ENCODE measurements around the gene TTLL5. TPM values are rescaled to one million over a fixed set of nuclear protein-coding genes. Genes with fewer than 3 reads are reported as not detected.

TTLL5 gene
- total RNA-seq, 1 experiment from 2014 or later, result 35.7 TPM

DNA sequence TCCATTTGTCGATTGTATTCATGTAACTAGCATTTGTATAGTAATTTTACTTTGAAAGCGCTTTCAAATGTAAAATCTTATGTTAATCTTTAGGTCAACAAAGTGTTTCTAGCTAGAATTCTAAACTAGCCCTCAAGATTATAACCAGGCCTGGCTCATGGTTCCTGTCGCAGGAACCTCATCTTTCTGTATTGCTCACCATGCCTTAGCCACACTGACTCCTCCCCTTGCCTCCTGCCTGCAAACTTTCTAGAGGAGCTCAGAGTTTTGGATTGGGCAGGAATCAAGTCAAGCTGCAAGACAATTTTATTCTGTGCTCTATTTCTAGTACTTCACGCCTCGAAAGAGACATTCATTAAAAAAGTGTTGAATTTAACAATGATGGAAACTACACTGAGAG, 220.9 kb downstream of the TTLL5 start:
- Histone ChIP-seq H3T11ph (ENCODE audit: low read length) (no peak overlapping the region), H4K91ac (ENCODE audit: insufficient read length, low read depth, low read length) (no peak overlapping the region)

More for the DNA sequence above, 220.9 kb downstream of the TTLL5 start:
- Histone ChIP-seq H3K4ac (ENCODE audit: low read depth, low read length) (no peak overlapping the region), H3K27me3 (ENCODE audit: insufficient read depth, low read length) (no peaks in the 10 kb centered on the region), H3K9ac (ENCODE audit: extremely low read depth, insufficient read length, low read length) (no peak overlapping the region), H3K4me1 (ENCODE audit: insufficient read depth, low read length) (no peaks in the 10 kb centered on the region), H2BK12ac (ENCODE audit: insufficient read length, low read depth, low read length) (no peak overlapping the region), H3K27ac (ENCODE audit: insufficient read length, low read depth, low read length) (no peak overlapping the region), H3K23me2 (ENCODE audit: insufficient read length, low read depth, low read length, poor library complexity, severe bottlenecking) (no peaks in the 10 kb centered on the region), H4K8ac (replicated peaks; ENCODE audit: insufficient read length, low read depth, low read length) (no peak overlapping the region), H3K14ac (ENCODE audit: insufficient read depth, low read length) (no peak overlapping the region), H2AFZ (ENCODE audit: low read length) (no peak overlapping the region), H3K9me3 (ENCODE audit: control insufficient read depth, low read depth, low read length) (no peaks in the 10 kb centered on the region), H3K79me2 (ENCODE audit: insufficient read depth, low read length) (no peaks in the 10 kb centered on the region), H3K79me1 (ENCODE audit: insufficient read depth, low read depth, low read length, poor library complexity, severe bottlenecking) (no peaks in the 10 kb centered on the region), H3K4me2 (ENCODE audit: insufficient read depth, insufficient read length, low read length) (no peak overlapping the region), H4K5ac (ENCODE audit: insufficient read length, low read depth, low read length) (no peak overlapping the region), H4K20me1 (ENCODE audit: control insufficient read depth, insufficient read depth, insufficient read length) (no peaks in the 10 kb centered on the region), H3K23ac (ENCODE audit: insufficient read length, low read depth, low read length) (no peak overlapping the region), H2BK20ac (ENCODE audit: low read depth, low read length, poor library complexity, severe bottlenecking) (no peak overlapping the region), H3K56ac (ENCODE audit: insufficient read length, low read depth, low read length) (no peak overlapping the region), H2BK15ac (ENCODE audit: low read depth, low read length) (no peak overlapping the region), H2BK120ac (ENCODE audit: low read depth, low read length, poor library complexity, severe bottlenecking) (no peak overlapping the region), H2AK5ac (ENCODE audit: insufficient read length, low read length) (no peak overlapping the region), H2BK5ac (ENCODE audit: insufficient read length, low read length) (no peak overlapping the region), H3K18ac (ENCODE audit: insufficient read length, low read depth, low read length) (no peak overlapping the region)
- Mint-ChIP-seq H3K9me3 (no peaks in the 10 kb centered on the region), H3K27ac (peak overlapping the region in 1 of 3 experiments; percentile 33; a peak in 1 of 7 replicates), H3K36me3 (ENCODE audit: insufficient read depth in 1 of 3, low read depth in 3 of 3) (peaks cover 3 to 6% (median 3%) of the 10 kb centered on the region in 3 experiments), H3K4me3 (no peak overlapping the region), H3K4me1 (peaks cover 10 to 22% of the 10 kb centered on the region in 2 experiments), H3K27me3 (ENCODE audit: low read depth) (no peaks in the 10 kb centered on the region)
- no peak for DNase-seq
- no CpG with 5 or more reads among the region's 5 CpGs for WGBS (ENCODE audit: extremely low coverage, insufficient read length, low lambda C conversion rate)
- TF ChIP-seq, protein P1, sequence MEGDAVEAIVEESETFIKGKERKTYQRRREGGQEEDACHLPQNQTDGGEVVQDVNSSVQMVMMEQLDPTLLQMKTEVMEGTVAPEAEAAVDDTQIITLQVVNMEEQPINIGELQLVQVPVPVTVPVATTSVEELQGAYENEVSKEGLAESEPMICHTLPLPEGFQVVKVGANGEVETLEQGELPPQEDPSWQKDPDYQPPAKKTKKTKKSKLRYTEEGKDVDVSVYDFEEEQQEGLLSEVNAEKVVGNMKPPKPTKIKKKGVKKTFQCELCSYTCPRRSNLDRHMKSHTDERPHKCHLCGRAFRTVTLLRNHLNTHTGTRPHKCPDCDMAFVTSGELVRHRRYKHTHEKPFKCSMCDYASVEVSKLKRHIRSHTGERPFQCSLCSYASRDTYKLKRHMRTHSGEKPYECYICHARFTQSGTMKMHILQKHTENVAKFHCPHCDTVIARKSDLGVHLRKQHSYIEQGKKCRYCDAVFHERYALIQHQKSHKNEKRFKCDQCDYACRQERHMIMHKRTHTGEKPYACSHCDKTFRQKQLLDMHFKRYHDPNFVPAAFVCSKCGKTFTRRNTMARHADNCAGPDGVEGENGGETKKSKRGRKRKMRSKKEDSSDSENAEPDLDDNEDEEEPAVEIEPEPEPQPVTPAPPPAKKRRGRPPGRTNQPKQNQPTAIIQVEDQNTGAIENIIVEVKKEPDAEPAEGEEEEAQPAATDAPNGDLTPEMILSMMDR (conservative IDR thresholded peaks at IDR 0.05), result no peak
